Measurements from ENCODE around the gene PTPN21.

The PTPN21 gene

GRCh38 chr14:88500611-88501010, 54.2 kb downstream of the PTPN21 start:
- no peak overlapping the region for H3K4me3 ChIP-seq (ENCODE audit: low read depth, low read length)
- TF ChIP-seq, protein P1, sequence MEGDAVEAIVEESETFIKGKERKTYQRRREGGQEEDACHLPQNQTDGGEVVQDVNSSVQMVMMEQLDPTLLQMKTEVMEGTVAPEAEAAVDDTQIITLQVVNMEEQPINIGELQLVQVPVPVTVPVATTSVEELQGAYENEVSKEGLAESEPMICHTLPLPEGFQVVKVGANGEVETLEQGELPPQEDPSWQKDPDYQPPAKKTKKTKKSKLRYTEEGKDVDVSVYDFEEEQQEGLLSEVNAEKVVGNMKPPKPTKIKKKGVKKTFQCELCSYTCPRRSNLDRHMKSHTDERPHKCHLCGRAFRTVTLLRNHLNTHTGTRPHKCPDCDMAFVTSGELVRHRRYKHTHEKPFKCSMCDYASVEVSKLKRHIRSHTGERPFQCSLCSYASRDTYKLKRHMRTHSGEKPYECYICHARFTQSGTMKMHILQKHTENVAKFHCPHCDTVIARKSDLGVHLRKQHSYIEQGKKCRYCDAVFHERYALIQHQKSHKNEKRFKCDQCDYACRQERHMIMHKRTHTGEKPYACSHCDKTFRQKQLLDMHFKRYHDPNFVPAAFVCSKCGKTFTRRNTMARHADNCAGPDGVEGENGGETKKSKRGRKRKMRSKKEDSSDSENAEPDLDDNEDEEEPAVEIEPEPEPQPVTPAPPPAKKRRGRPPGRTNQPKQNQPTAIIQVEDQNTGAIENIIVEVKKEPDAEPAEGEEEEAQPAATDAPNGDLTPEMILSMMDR (IDR thresholded peaks at IDR 0.05; ENCODE audit: insufficient read depth, low read depth, low read length, missing control alignments) = no peak
- no peak for DNase-seq (ENCODE audit: low read depth)

GRCh38 chr14:88499225-88499624, 55.6 kb downstream of the PTPN21 start:
- TF ChIP-seq, protein P1 (IDR thresholded peaks at IDR 0.05; ENCODE audit: insufficient read depth, low read depth, low read length, missing control alignments) = no peak
- no peak for DNase-seq (ENCODE audit: low read depth)
- no peak overlapping the region for H3K4me3 ChIP-seq (ENCODE audit: low read depth, low read length)

- no peak overlapping the region for H3K4me3 ChIP-seq (ENCODE audit: low read depth, low read length)
- no peak for DNase-seq (ENCODE audit: low read depth)
- TF ChIP-seq, protein P1 (IDR thresholded peaks at IDR 0.05; ENCODE audit: insufficient read depth, low read depth, low read length, missing control alignments) = no peak
These were observed 58.4 kb downstream of the PTPN21 start for GRCh38 chr14:88496414-88496813.

DNA sequence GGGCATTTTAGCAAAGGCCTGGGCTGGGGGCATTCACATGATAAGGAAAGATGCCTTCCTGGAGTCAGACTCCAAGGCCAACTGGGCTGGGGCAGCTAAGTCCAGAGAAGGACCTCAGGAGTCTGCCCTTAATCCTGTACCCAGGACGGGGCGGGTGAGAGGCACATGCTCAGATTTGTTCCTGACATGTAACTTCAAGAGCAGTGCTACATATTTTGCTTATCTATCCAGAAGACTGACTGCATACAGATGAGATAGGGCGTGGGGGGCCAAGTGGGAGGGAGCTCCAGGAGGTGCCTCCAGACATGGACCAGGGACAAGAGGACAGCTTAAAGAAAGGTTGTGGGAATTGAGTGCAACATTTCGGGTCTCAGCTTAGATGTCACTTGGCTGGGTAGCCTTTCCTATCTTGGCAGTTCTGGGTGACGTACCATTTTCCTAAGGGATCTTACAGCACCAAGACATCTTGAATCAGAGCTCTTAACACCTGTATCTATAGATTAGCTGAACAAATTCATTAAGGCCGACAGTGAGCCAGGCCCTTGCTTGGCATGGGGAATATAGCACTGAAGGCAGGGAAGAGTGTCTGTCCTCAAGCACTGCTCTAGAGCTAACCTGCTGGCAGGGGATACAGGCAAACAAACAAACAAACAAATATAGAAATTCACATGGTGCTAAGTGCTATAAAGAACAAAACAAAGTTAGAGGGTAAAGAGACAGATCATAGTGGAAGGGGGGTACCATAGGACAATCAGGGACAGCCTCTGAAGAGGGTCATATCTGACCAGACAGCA, 61.2 kb downstream of the PTPN21 start:
- DNase-seq (ENCODE audit: low read depth) = no peak
- no peak overlapping the region for H3K4me3 ChIP-seq (ENCODE audit: low read depth, low read length)
- TF ChIP-seq, protein P1 (IDR thresholded peaks at IDR 0.05; ENCODE audit: insufficient read depth, low read depth, low read length, missing control alignments) = no peak

- DNase-seq (ENCODE audit: low read depth) = peak; percentile 80
These were observed 62.3 kb downstream of the PTPN21 start for GRCh38 chr14:88492272-88493089.

DNA sequence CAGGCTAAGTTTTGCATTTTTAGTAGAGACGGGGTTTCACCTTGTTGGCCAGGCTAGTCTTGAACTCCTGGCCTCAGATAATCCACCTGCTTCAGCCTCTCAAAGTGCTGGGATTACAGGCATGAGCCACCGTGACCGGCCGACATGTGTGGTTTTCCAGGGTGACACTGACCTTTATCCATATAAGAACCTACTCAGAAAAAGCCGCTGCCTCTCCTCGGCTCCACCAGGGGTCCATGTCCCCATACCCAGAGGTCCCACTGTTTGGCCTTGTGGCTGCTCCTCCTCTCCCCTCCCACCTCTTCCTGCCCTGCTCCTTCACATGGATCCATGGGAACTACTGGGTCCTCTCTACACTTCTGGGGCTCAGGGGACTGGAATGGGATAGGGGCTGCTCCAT, 64.6 kb downstream of the PTPN21 start:
- TF ChIP-seq, protein P1 (IDR thresholded peaks at IDR 0.05; ENCODE audit: insufficient read depth, low read depth, low read length, missing control alignments) = no peak
- no peak overlapping the region for H3K4me3 ChIP-seq (ENCODE audit: low read depth, low read length)
- DNase-seq (ENCODE audit: low read depth) = no peak

More at GRCh38 chr14:88492272-88493089, 62.3 kb downstream of the PTPN21 start:
- TF ChIP-seq, protein P1 (IDR thresholded peaks at IDR 0.05; ENCODE audit: insufficient read depth, low read depth, low read length, missing control alignments) = peak; percentile 80
- no peak overlapping the region for H3K4me3 ChIP-seq (ENCODE audit: low read depth, low read length)
